ENCODE data around the gene PTPA. TPM values are rescaled to one million over a fixed set of nuclear protein-coding genes. Genes with fewer than 3 reads are reported as not detected.

The PTPA gene
- total and polyA plus RNA-seq, 9 of the 15 experiments (the other 6 are each of a cell fraction or from before 2014, with no cell fraction given), result 1.7 to 121 (median 72.6) TPM

DNA sequence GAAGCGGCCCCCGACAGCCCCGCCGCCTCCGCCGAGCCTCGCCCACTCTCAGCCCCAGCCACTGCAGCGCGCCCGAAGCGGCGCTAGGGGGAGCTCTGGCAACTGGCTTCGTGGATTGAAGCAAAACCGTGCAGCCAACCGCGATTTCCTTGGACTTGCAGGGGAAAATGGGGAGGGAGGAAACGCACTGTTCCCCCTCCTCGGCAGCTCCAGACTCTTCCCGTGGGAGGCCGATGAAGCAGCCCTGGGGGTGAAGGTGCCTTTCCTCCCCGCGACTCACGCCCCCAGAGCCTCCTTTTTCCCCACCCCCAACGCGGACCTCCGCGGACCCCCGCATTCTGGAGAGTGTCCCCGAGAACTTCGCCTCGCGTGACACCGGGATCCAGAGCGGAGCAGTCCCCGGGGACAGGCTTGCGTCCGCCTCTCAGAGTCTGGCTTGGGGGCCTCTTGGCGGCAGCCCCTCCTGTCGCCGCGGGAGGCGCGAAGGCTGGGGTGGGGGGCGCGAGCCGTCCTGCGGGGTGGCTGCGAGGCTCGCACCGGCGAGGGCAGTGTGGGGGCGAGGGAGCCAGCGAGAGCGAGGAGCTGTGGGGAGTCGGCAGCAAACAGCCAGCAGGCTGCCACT lies 63.0 kb downstream of the PTPA start (continued):
- TF ChIP-seq MGA (IDR thresholded peaks at IDR 0.05) (0 out of 2 replicates have a peak, but pooled peaks have one; percentile 7), SOX6 (IDR thresholded peaks at IDR 0.05) (peak; percentile 39; the same call in 1 of the 2 replicates), GATAD2A (IDR thresholded peaks at IDR 0.05) (peak; percentile 17), FOSL1 (tag; conservative IDR thresholded peaks at IDR 0.05) (peak; percentile 53; the same call in 1 of the 2 replicates), SMARCA5 (IDR thresholded peaks at IDR 0.05) (no peak), KLF16 (IDR thresholded peaks at IDR 0.05) (peak; percentile 65), RFX5 (IDR thresholded peaks at IDR 0.05; ENCODE audit: low read depth, low read length) (no peak), CHD4 (IDR thresholded peaks at IDR 0.05; ENCODE audit: insufficient read depth, insufficient replicate concordance, low read depth, low read length, poor library complexity, severe bottlenecking) (peak; percentile 89), SAFB (IDR thresholded peaks at IDR 0.05; ENCODE audit: borderline replicate concordance, low read depth, low read length) (peak; percentile 89), KDM5B (IDR thresholded peaks at IDR 0.05; ENCODE audit: insufficient replicate concordance, low read depth, low read length) (peak; percentile 68), ZNF143 (CRISPR knock-in tag; IDR thresholded peaks at IDR 0.05) (peak; percentile 20; the same call in 1 of the 2 replicates)
- TF ChIP-seq, protein P1, sequence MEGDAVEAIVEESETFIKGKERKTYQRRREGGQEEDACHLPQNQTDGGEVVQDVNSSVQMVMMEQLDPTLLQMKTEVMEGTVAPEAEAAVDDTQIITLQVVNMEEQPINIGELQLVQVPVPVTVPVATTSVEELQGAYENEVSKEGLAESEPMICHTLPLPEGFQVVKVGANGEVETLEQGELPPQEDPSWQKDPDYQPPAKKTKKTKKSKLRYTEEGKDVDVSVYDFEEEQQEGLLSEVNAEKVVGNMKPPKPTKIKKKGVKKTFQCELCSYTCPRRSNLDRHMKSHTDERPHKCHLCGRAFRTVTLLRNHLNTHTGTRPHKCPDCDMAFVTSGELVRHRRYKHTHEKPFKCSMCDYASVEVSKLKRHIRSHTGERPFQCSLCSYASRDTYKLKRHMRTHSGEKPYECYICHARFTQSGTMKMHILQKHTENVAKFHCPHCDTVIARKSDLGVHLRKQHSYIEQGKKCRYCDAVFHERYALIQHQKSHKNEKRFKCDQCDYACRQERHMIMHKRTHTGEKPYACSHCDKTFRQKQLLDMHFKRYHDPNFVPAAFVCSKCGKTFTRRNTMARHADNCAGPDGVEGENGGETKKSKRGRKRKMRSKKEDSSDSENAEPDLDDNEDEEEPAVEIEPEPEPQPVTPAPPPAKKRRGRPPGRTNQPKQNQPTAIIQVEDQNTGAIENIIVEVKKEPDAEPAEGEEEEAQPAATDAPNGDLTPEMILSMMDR (IDR thresholded peaks at IDR 0.05 in 2 of 3, conservative IDR thresholded peaks at IDR 0.05 in 1 of 3; ENCODE audit: insufficient read depth in 2 of 3, low read depth in 1 of 3, low read length in 3 of 3), result peak; percentile 92 to 96 (median 94)
- TF ChIP-seq, protein P2, sequence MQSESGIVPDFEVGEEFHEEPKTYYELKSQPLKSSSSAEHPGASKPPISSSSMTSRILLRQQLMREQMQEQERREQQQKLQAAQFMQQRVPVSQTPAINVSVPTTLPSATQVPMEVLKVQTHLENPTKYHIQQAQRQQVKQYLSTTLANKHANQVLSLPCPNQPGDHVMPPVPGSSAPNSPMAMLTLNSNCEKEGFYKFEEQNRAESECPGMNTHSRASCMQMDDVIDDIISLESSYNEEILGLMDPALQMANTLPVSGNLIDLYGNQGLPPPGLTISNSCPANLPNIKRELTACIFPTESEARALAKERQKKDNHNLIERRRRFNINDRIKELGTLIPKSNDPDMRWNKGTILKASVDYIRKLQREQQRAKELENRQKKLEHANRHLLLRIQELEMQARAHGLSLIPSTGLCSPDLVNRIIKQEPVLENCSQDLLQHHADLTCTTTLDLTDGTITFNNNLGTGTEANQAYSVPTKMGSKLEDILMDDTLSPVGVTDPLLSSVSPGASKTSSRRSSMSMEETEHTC (IDR thresholded peaks at IDR 0.05), result no peak
